Muscle of arm (tissue), 12 donors: ENCODE data around the gene CCR6. TPM values are rescaled to one million over a fixed set of nuclear protein-coding genes. Genes with fewer than 3 reads are reported as not detected.
"Not testable (repeated sequence)": the region's sequence is repeated elsewhere in the genome, so short reads cannot be mapped to it uniquely, and the experiment has no call there.

ENCODE experiments used
- DNase-seq: peaks from one replicate; pipeline ENCODE4 v3.0.0-alpha.2; 2013
- polyA plus RNA-seq, 12 donors: library from polyadenylated mRNA; unstranded; fragments of 120-200 nt; gene quantifications; one replicate each; pipeline ENCODE4 v1.2.1, GENCODE V29; 2013; ENCODE audit not compliant: insufficient read length in 12 of 12

The CCR6 gene
- polyA plus RNA-seq, 12 donors = 0.50 TPM; not detected in 11

DNA sequence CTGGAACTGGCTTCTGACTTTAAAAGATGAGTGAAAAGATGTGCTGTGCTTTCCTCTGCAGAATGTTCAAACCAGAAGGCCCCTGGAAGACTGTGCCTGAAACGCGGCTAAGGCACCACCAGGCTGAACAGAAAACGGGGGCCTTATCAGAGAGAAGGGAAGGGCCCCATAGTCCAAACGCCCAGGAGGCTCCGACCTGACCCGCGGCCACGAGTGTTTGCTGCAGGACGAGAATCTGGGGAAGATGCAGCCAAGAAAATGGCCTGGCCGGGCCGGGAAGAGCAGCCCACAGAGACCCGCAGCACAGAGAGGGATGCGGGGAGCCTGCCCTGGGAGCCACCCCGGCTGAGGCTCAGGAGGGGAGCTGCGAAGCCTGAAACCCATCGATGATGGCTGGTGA lies 45.4 kb downstream of the CCR6 start:
- DNase-seq = not testable (repeated sequence)

DNA sequence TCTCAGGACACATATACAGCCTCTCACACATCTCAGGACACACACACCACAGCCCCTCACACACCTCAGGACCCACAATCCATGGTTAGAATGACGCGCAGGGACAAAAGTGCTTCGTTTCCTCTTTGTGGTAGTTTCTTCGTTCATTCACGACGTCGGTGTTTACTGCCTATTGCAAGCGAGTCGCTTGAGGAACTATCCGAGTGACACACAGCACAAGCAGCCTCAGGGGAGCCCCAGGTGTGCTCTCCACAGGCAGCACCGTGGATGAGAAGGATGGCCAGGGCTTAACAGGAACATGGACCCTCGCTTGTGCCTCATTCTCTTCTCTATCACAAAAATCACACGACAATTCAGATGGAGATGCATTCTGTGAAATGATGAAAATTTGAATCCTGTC lies 47.0 kb downstream of the CCR6 start:
- not testable (repeated sequence) for DNase-seq

- DNase-seq = not testable (repeated sequence)
Observed at GRCh38 chr6:167171300-167171699, 48.4 kb downstream of the CCR6 start.

DNA sequence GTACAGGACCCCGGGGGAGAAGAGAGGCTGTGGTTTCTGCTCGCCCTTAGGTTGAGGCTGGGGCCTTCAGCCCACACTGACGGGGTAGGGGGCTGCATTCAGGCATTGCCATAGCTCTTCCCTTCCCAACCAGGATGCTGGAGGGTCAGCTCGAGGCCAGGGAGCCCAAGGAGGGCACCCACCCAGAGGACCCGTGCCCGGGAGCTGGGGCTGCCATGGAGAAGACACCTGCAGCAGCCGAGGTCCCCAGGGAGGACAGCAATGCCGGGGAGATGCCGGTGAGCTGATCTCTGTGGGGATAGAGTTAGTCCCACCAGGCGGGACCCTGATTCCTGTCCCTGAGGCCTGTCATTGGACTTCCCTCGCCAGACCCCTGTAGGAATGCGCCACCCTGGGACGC lies 49.1 kb downstream of the CCR6 start:
- DNase-seq = not testable (repeated sequence)

DNA sequence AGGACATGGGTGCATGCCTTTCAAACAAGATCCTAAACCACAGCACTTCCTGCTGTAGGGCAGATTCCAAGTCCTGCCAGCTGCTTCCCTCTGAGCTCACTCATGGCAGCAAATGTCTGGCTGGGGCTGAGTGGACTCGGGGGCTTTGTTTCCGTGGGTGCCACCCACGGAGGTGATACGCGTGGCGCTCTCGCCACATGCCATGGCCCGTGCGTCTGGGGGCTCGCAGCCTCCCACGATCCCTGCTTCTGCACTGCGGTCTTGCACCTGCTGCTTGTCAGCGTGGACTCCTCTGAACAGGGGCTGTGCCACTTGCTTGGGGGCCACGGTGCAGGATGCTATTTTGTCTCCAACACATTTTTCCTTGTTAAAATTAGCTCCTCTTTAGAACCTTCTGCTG lies 54.4 kb downstream of the CCR6 start:
- DNase-seq = not testable (repeated sequence)

DNA sequence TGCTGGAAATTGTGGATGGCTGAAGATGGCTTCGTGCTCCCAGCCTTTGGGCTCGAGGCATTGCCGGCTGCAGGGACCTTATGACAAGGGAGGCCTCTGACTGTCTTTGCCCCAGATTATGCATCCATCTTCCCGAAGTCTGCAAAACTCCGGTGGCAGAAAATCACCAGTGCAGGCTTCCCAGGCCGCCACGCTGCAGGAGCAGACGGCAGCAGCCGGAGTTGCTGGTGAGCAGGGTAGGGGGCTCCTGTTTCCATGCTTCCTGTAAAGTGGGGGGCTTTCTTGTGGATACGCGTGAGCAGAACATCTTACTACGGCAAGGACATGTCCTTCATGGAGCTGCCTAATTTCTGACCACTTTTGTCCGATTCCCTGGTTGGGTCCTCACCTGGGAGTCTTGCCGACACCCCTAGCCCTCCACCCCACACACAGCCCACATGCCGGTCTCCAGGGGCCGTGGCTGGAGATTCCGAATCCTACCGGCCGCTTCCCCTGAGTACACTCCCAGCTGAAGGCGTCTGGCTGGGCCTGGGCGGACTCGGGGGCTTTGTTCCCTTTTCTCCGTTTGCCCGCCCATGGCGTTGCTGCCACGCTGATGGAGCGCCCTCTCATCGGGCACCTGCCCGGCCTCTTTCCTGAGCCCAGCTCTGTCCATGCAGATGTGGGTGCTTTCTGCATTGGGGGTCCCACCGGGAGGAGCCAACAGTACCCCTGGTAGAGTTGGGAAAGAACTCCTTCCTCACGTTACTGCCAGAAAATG lies 56.2 kb downstream of the CCR6 start:
- not testable (repeated sequence) for DNase-seq

- DNase-seq = not testable (repeated sequence)
Observed at GRCh38 chr6:167180086-167180485, 57.2 kb downstream of the CCR6 start.

GRCh38 chr6:167181351-167181750 lies 58.5 kb downstream of the CCR6 start:
- not testable (repeated sequence) for DNase-seq

DNA sequence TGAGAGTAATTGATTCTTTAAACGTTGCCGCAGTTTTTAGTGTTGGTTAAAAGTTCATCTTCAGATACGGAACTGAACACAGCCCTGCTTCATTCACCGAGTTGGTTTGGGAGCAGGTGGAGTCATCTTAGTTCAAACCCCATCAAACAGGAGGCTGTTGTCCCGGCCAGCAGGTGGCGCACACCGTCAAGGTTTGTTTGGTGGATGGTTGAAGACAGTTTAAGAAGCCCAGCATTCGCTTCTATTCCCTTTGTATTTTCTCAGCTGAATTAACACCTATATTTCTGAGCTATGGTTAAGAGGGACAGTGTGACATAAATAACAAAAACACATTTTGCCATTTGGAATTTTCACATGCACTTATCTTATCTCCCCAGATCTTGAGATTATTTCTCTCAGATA lies 60.0 kb downstream of the CCR6 start:
- DNase-seq = not testable (repeated sequence)

- DNase-seq = not testable (repeated sequence)
Observed at GRCh38 chr6:167185101-167185500, 62.2 kb downstream of the CCR6 start.

DNA sequence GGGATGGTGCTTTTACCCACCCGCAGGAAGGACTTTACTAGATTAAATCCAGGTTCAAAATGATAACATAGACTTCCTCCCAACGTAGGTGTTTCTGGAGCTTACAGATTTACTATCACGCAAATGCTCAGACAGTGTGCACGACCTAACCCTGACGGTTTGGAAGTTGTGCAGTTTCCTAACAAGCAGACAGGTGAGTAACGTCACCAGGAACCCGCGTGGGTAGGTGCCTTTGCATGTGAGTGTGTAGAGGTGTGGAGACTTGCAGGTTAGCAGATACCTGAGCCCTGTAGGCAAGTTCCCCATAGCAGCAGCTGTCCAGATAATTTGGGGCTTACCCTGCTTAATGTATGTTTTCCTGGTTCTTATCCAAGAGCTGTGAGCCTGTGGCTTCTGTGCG lies 64.4 kb downstream of the CCR6 start:
- not testable (repeated sequence) for DNase-seq

Other genes with a start within 250 kb of the CCR6 start
- 10 to 100 TPM in 11 of 12 donors, not detected in 1; 12.2 to 42.8 (median 16.4) TPM for gene RNASET2, start 166.5 kb upstream of the CCR6 start, polyA plus RNA-seq
- gene CEP43, start 123.7 kb upstream of the CCR6 start, polyA plus RNA-seq = 10 to 100 TPM in 11 of 12 donors, not detected in 1; 10.7 to 27.6 (median 17.3) TPM
- under 1 TPM in 3 of 12 donors, not detected in 9; 0.12 to 0.18 (median 0.12) TPM for gene GPR31, start 34.9 kb downstream of the CCR6 start, polyA plus RNA-seq
- under 1 TPM in 2 of 12 donors, not detected in 10; 0.13 to 0.16 TPM for gene UNC93A, start 168.2 kb downstream of the CCR6 start, polyA plus RNA-seq
- under 1 TPM in 2 of 12 donors, not detected in 10; 0.06 to 0.08 TPM for gene TTLL2, start 202.0 kb downstream of the CCR6 start, polyA plus RNA-seq